IMR-90 (cell line): Measurements from ENCODE around the gene LRRTM4. TPM values are rescaled to one million over a fixed set of nuclear protein-coding genes. Genes with fewer than 3 reads are reported as not detected.

Experiments used
- ATAC-seq: fragments of 200-7000 bp; cut with Tn5 transposase; 2 replicates; pipeline ENCODE4 v1.9.1; 2020; ENCODE audit warnings: low read depth, mild to moderate bottlenecking, moderate library complexity
- BruUV-seq: library from RNA; stranded (reverse); fragments of 400-500 nt; replicated peaks from 2 replicates; lab custom pipeline; 2021; lab: Mats Ljungman, UMichigan
- CTCF ChIA-PET: fragments of 300-600 bp; formaldehyde crosslinking; extraction: SDS; loops from one replicate; lab custom pipeline; 2021; ENCODE audit warnings: antibody characterized with exemption; lab: Yijun Ruan, JAX
- POLR2A ChIA-PET: fragments of 300-600 bp; sonication (Branson Sonifier 250); formaldehyde crosslinking; loops from one replicate; lab custom pipeline; 2022; ENCODE audit warnings: antibody characterized with exemption; ENCODE audit not compliant: unreplicated experiment; lab: Charles Lee
- DNase-seq: peaks from one replicate; pipeline ENCODE4 v3.0.0; 2013
- H2AFZ ChIP-seq: replicated peaks from 2 replicates; pipeline ENCODE3; 2013; ENCODE audit warnings: low read length, mild to moderate bottlenecking; ENCODE audit not compliant: poor library complexity
- H2AK5ac ChIP-seq: 2 replicates; pipeline ENCODE4 v1.6.1; 2013; ENCODE audit warnings: low read depth, low read length, inconsistent platforms
- H2AK9ac ChIP-seq: replicated peaks from 2 replicates; pipeline ENCODE3; 2013; ENCODE audit warnings: mild to moderate bottlenecking, low read depth, low read length, moderate library complexity; ENCODE audit not compliant: poor library complexity
- H2BK120ac ChIP-seq: 2 replicates; pipeline ENCODE4 v1.6.1; 2013; ENCODE audit warnings: low read depth, low read length, inconsistent platforms
- H2BK15ac ChIP-seq: 3 replicates; pipeline ENCODE4 v1.6.1; 2013; ENCODE audit warnings: low read depth, low read length, inconsistent platforms
- H2BK20ac ChIP-seq: 2 replicates; pipeline ENCODE4 v1.6.1; 2013; ENCODE audit warnings: low read depth, mild to moderate bottlenecking, inconsistent platforms, low read length, moderate library complexity
- H2BK5ac ChIP-seq: 2 replicates; pipeline ENCODE4 v1.6.1; 2013; ENCODE audit warnings: mild to moderate bottlenecking, low read depth, low read length, inconsistent platforms; ENCODE audit not compliant: poor library complexity, severe bottlenecking
- H3K14ac ChIP-seq: replicated peaks from 2 replicates; pipeline ENCODE4 v1.6.1; 2013; ENCODE audit warnings: low read depth, low read length, inconsistent platforms
- H3K18ac ChIP-seq: 2 replicates; pipeline ENCODE4 v1.6.1; 2013; ENCODE audit warnings: low read depth, low read length, control low read depth
- H3K23ac ChIP-seq: 2 replicates; pipeline ENCODE4 v1.6.1; 2013; ENCODE audit warnings: low read depth, low read length, inconsistent platforms
- H3K27ac ChIP-seq: 2 replicates; pipeline ENCODE4 v1.5.1; 2013; ENCODE audit warnings: mild to moderate bottlenecking, control low read depth, low read length; ENCODE audit not compliant: insufficient read depth
- H3K27me3 ChIP-seq: 2 replicates; pipeline ENCODE4 v1.6.1; 2013; ENCODE audit warnings: low read length; ENCODE audit not compliant: control insufficient read depth, insufficient read depth
- H3K36me3 ChIP-seq: 2 replicates; pipeline ENCODE4 v1.6.1; 2013; ENCODE audit warnings: low read length, mixed read lengths; ENCODE audit not compliant: control insufficient read depth, insufficient read depth
- H3K4ac ChIP-seq: 2 replicates; pipeline ENCODE4 v1.6.1; 2013; ENCODE audit warnings: low read depth, low read length, inconsistent platforms
- H3K4me1 ChIP-seq: 2 replicates; pipeline ENCODE4 v1.6.1; 2013; ENCODE audit warnings: low read length, mixed read lengths; ENCODE audit not compliant: control insufficient read depth, insufficient read depth
- H3K4me2 ChIP-seq: 2 replicates; pipeline ENCODE4 v1.6.1; 2013; ENCODE audit warnings: low read depth, mild to moderate bottlenecking, control low read depth, low read length, moderate library complexity
- H3K4me3 ChIP-seq: 2 replicates; pipeline ENCODE4 v1.5.1; 2013; ENCODE audit warnings: low read depth, mild to moderate bottlenecking, control low read depth, low read length, moderate library complexity; ENCODE audit not compliant: insufficient read depth
- H3K56ac ChIP-seq: 2 replicates; pipeline ENCODE4 v1.6.1; 2013; ENCODE audit warnings: low read length, inconsistent platforms; ENCODE audit not compliant: insufficient read depth; ENCODE audit errors: extremely low read depth
- H3K79me1 ChIP-seq, 2 experiments: 2 replicates each; pipeline ENCODE4 v1.6.1; 2013; ENCODE audit warnings: low read length in 2 of 2, inconsistent platforms in 1 of 2, low read depth in 1 of 2
- H3K9ac ChIP-seq: 2 replicates; pipeline ENCODE4 v1.6.1; 2013; ENCODE audit warnings: low read depth, low read length, control low read depth
- H3K9me1 ChIP-seq: 2 replicates; pipeline ENCODE4 v1.6.1; 2013; ENCODE audit warnings: low read length, inconsistent platforms; ENCODE audit not compliant: insufficient read depth
- H3K9me3 ChIP-seq: 2 replicates; pipeline ENCODE4 v1.6.1; 2013; ENCODE audit warnings: low read length; ENCODE audit not compliant: control insufficient read depth, insufficient read depth
- H4K20me1 ChIP-seq: 2 replicates; pipeline ENCODE4 v1.6.1; 2013; ENCODE audit warnings: low read length, inconsistent platforms; ENCODE audit not compliant: insufficient read depth
- H4K5ac ChIP-seq: 2 replicates; pipeline ENCODE4 v1.6.1; 2013; ENCODE audit warnings: mild to moderate bottlenecking, low read depth, low read length, control low read depth
- H4K8ac ChIP-seq, 2 experiments: 2 replicates each; pipeline ENCODE4 v1.6.1; 2013; ENCODE audit warnings: low read depth in 2 of 2, low read length in 2 of 2, control low read depth in 1 of 2, inconsistent platforms in 1 of 2
- H4K91ac ChIP-seq: 2 replicates; pipeline ENCODE4 v1.6.1; 2013; ENCODE audit warnings: low read depth, low read length, inconsistent platforms; ENCODE audit not compliant: insufficient read depth
- CHD1 ChIP-seq: IDR thresholded peaks from 2 replicates; pipeline ENCODE4 v1.6.1; 2012; ENCODE audit warnings: low read depth, low read length, improper control_type of control experiment
- MAFK ChIP-seq: IDR thresholded peaks from 2 replicates; pipeline ENCODE4 v1.6.1; 2012; ENCODE audit warnings: low read depth, low read length, improper control_type of control experiment
- WGBS, 2 experiments: methylation state at CpG; one replicate each; pipeline versions ENCODE4 v1.1.5 to v1.1.7; 2013; ENCODE audit warnings: missing lambda C conversion rate in 2 of 2; ENCODE audit not compliant: insufficient read length in 1 of 2; ENCODE audit errors: extremely low coverage in 2 of 2; 5-methylcytosine and 5-hydroxymethylcytosine counted together
- dilution Hi-C: fragments of 300-500 bp; cut with HindIII; formaldehyde crosslinking; loops from one replicate; pipeline ENCODE4 v1.14.3; 2018; ENCODE audit warnings: low sequenced_read_pairs; ENCODE audit not compliant: unreplicated experiment
- in situ Hi-C: fragments of 300-500 bp; cut with MboI; formaldehyde crosslinking; loops from 3 replicates; pipeline ENCODE4 v1.14.3; 2019; ENCODE audit warnings: low sequenced_read_pairs, inconsistent platforms, mixed read lengths
- intact Hi-C: fragments of 100-400 bp; cut with micrococcal nuclease; formaldehyde crosslinking; loops from 2 replicates; pipeline ENCODE4 v1.10.0; 2022
- polyA plus RNA-seq, 3 experiments: library from polyadenylated mRNA; depleted of rRNA; stranded (reverse); fragments of >200 nt; gene quantifications; 2 replicates each; pipeline ENCODE4 v1.2.3, GENCODE V29; 2012; ENCODE audit warnings: low replicate concordance in 1 of 3
- total RNA-seq: library from RNA; depleted of rRNA; stranded (reverse); fragments of >200 nt; gene quantifications from 2 replicates; pipeline ENCODE4 v1.2.3, GENCODE V29; 2012
- TF ChIP-seq, protein P1 (sequence below): fragments of 150-350 bp; IDR thresholded peaks from 2 replicates; pipeline ENCODE4 v1.6.1; 2016; ENCODE audit warnings: low read depth, mild to moderate bottlenecking, low read length, moderate library complexity, borderline replicate concordance
- TF ChIP-seq, protein P2 (sequence below): conservative IDR thresholded peaks from 2 replicates; pipeline ENCODE4 v1.5.1; 2012; ENCODE audit warnings: mild to moderate bottlenecking, low read depth, low read length, improper control_type of control experiment

LRRTM4 gene
- total and polyA plus RNA-seq, 2 of the 4 experiments (the other 2 are of a cell fraction) = not detected

- Histone ChIP-seq H4K20me1 (no peaks in the 10 kb centered on the region), H3K36me3 (no peaks in the 10 kb centered on the region), H3K23ac (no peak overlapping the region), H3K4ac (no peak overlapping the region), H3K56ac (no peak overlapping the region), H2BK20ac (no peak overlapping the region), H2BK15ac (no peak overlapping the region), H3K4me1 (no peaks in the 10 kb centered on the region), H3K27me3 (no peaks in the 10 kb centered on the region), H4K8ac (no peak overlapping the region), H4K5ac (no peak overlapping the region), H2AFZ (no peak overlapping the region), H3K14ac (no peak overlapping the region), H2AK5ac (no peak overlapping the region), H3K9ac (no peak overlapping the region), H3K9me3 (no peaks in the 10 kb centered on the region), H2BK5ac (no peak overlapping the region), H3K18ac (no peak overlapping the region), H3K4me3 (no peak overlapping the region), H2BK120ac (no peak overlapping the region), H2AK9ac (no peak overlapping the region), H3K27ac (no peak overlapping the region), H3K79me1 (no peaks in the 10 kb centered on the region), H3K9me1 (no peaks in the 10 kb centered on the region), H4K91ac (no peak overlapping the region), H3K4me2 (no peak overlapping the region)
- no CpG with 5 or more reads among the region's 2 CpGs for WGBS, 2 experiments
- CTCF ChIA-PET = no interaction called here
- in situ Hi-C loops (no loop called here), intact Hi-C loops (no loop called here), dilution Hi-C loops (no loop called here)
- no TSS peak for BruUV-seq
- ATAC-seq (no peak), DNase-seq (no peak)
- no peak for TF ChIP-seq CHD1
- TF ChIP-seq, protein P1, sequence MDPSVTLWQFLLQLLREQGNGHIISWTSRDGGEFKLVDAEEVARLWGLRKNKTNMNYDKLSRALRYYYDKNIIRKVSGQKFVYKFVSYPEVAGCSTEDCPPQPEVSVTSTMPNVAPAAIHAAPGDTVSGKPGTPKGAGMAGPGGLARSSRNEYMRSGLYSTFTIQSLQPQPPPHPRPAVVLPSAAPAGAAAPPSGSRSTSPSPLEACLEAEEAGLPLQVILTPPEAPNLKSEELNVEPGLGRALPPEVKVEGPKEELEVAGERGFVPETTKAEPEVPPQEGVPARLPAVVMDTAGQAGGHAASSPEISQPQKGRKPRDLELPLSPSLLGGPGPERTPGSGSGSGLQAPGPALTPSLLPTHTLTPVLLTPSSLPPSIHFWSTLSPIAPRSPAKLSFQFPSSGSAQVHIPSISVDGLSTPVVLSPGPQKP = no peak
- TF ChIP-seq, protein P2, sequence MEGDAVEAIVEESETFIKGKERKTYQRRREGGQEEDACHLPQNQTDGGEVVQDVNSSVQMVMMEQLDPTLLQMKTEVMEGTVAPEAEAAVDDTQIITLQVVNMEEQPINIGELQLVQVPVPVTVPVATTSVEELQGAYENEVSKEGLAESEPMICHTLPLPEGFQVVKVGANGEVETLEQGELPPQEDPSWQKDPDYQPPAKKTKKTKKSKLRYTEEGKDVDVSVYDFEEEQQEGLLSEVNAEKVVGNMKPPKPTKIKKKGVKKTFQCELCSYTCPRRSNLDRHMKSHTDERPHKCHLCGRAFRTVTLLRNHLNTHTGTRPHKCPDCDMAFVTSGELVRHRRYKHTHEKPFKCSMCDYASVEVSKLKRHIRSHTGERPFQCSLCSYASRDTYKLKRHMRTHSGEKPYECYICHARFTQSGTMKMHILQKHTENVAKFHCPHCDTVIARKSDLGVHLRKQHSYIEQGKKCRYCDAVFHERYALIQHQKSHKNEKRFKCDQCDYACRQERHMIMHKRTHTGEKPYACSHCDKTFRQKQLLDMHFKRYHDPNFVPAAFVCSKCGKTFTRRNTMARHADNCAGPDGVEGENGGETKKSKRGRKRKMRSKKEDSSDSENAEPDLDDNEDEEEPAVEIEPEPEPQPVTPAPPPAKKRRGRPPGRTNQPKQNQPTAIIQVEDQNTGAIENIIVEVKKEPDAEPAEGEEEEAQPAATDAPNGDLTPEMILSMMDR = no peak
- peak; percentile 68 for TF ChIP-seq MAFK
- POLR2A ChIA-PET = interaction anchor here (0.5 kb wide), 1 partner anchor 269 kb away, joined by 9 read pairs; no protein-coding TSS in a partner anchor
Measured at GRCh38 chr2:77081597-77081996, 440.6 kb downstream of the LRRTM4 start.
